ENCODE measurements around the gene HLA-DRB1.
"Not testable (repeated sequence)": the region's sequence is repeated elsewhere in the genome, so short reads cannot be mapped to it uniquely, and the experiment has no call there.

Gene HLA-DRB1

DNA sequence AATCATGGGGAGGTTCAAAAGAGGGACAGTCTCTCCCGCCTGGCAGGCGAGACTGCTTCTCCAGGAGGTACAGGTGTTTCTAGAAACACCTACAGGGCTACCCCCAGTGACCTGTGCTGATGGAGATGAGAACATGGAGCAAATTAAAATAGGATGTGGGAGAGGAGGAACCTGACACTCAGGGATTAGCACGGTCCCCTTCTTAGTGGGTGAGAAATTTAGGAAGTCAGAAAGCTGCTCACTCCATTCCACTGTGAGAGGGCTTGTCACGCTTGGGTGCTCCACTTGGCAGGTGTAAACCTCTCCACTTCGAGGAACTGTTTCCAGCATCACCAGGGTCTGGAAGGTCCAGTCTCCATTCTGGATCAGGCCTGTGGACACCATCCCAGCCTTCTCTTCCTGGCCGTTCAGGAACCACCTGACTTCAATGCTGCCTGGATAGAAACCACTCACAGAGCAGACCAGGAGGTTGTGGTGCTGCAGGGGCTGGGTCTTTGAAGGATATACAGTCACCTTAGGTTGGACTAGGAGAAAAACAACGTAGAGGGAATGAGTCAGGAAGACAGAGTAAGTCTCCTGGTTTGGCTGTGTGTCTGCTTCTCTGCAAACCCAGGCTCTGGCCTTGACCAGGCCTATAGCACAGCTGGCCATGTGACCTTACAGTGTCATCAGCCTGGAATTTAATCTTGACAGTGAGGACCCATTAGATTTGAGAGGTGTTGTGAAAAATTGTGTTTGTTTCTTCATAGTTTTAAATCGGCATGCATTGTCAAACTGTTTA is 8.1 kb downstream of the HLA-DRB1 start:
- H3K27me3 ChIP-seq (ENCODE audit: control insufficient read depth, insufficient read depth, low read length): peaks cover 15% of the 10 kb centered on the region
- no peaks in the 10 kb centered on the region for H3K36me3 ChIP-seq (ENCODE audit: control insufficient read depth, insufficient read depth, low read length)
- H3K9ac ChIP-seq (ENCODE audit: low read length): no peak overlapping the region
- no peaks in the 10 kb centered on the region for H3K9me3 ChIP-seq (ENCODE audit: control insufficient read depth, insufficient read depth, low read depth, low read length)
- H3K4me1 ChIP-seq (ENCODE audit: control insufficient read depth, insufficient read depth, low read length): no peaks in the 10 kb centered on the region
- H3K27ac ChIP-seq (ENCODE audit: low read depth, low read length): no peak overlapping the region
- H3K4me3 ChIP-seq (ENCODE audit: low read depth, low read length): no peak overlapping the region

DNA sequence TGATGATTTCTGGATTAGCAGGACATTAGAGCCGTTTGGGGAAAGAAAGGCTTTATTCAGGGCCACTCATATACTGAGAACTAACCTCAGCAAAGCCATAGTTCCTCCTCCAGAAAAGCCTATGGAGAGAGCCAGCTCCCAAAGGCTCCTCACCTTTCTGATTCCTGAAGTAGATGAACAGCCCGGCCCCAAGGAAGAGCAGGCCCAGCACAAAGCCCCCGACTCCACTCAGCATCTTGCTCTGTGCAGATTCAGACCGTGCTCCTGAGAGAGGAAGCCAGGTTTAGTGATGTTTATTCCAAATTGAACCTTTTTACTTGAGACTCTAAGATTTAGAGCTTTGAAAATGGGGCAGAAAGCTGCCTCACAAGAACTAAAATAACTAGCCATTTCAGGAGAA is 9.1 kb downstream of the HLA-DRB1 start:
- Histone ChIP-seq H3K9ac (ENCODE audit: low read length) (no peak overlapping the region), H3K36me3 (ENCODE audit: control insufficient read depth, insufficient read depth, low read length) (no peaks in the 10 kb centered on the region), H3K27ac (ENCODE audit: low read depth, low read length) (no peak overlapping the region), H3K4me1 (ENCODE audit: control insufficient read depth, insufficient read depth, low read length) (no peaks in the 10 kb centered on the region), H3K9me3 (ENCODE audit: control insufficient read depth, insufficient read depth, low read depth, low read length) (no peaks in the 10 kb centered on the region), H3K4me3 (ENCODE audit: low read depth, low read length) (no peak overlapping the region), H3K27me3 (ENCODE audit: control insufficient read depth, insufficient read depth, low read length) (peaks cover 15% of the 10 kb centered on the region)

DNA sequence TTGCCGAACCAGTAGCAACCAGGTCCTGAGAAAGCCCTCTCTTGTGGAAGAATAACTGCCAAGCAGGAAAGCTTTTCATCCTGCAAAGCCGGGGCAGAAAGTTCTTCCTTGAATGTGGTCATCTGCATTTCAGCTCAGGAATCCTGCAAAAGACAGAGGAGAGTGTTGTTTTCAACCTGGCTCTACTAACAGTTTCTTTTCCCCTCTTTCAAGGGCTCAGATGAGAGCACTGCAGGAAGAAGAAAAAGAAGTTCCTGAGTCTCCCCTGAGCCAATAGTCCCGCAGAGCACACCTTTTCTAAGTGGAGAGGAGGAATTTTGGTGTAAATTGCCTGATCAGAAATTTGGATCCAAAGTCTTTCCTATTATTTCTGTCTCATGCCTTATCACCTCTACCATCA is 10.7 kb downstream of the HLA-DRB1 start:
- Histone ChIP-seq H3K27me3 (ENCODE audit: control insufficient read depth, insufficient read depth, low read length) (peaks cover under 1% of the 10 kb centered on the region), H3K36me3 (ENCODE audit: control insufficient read depth, insufficient read depth, low read length) (no peaks in the 10 kb centered on the region), H3K4me3 (ENCODE audit: low read depth, low read length) (no peak overlapping the region), H3K4me1 (ENCODE audit: control insufficient read depth, insufficient read depth, low read length) (no peaks in the 10 kb centered on the region), H3K27ac (ENCODE audit: low read depth, low read length) (no peak overlapping the region), H3K9ac (ENCODE audit: low read length) (no peak overlapping the region), H3K9me3 (ENCODE audit: control insufficient read depth, insufficient read depth, low read depth, low read length) (no peaks in the 10 kb centered on the region)

DNA sequence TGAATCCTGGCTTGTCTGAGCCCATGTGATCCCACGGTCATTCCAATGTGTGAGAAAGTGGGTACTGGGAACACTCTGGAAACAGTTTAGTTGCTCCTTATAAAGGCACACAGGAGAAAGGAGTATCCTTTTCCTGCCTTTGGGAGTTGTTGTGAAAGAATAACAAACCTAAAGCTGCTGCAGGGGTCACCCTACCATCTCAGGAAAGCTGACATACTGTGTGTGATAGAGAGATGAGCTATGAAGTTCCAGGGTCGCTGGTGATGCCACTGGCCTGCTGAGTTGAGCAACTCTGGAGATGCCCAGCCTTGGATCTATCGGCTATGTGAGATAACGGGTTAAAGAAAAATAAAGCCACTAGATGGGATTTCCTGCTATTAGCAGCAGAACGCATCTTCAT is 12.2 kb downstream of the HLA-DRB1 start:
- H3K9me3 ChIP-seq (ENCODE audit: control insufficient read depth, insufficient read depth, low read depth, low read length); H3K27ac ChIP-seq (ENCODE audit: low read depth, low read length); H3K4me1 ChIP-seq (ENCODE audit: control insufficient read depth, insufficient read depth, low read length); H3K27me3 ChIP-seq (ENCODE audit: control insufficient read depth, insufficient read depth, low read length); H3K36me3 ChIP-seq (ENCODE audit: control insufficient read depth, insufficient read depth, low read length); H3K4me3 ChIP-seq (ENCODE audit: low read depth, low read length); H3K9ac ChIP-seq (ENCODE audit: low read length): not testable (repeated sequence)

DNA sequence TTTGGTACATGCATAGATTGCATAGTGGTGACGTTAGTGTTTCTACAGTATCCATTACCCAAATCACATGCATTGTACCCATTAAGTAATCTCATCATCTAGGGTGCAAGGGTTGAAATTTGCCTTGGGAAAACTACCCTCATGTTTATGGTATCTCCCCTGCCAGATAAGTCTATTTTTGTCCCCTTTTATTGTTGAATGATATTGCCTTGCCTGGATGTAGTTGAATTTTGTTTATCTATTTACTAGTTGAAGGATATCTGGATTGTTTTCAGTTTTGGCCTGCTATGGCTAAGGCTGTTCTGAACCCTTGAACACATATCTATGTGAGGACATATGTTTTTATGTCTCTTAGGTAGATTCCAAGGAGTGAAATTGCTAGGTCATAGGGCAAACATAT is 13.4 kb downstream of the HLA-DRB1 start:
- Histone ChIP-seq H3K4me1 (ENCODE audit: control insufficient read depth, insufficient read depth, low read length) (no peaks in the 10 kb centered on the region), H3K27me3 (ENCODE audit: control insufficient read depth, insufficient read depth, low read length) (no peaks in the 10 kb centered on the region), H3K9me3 (ENCODE audit: control insufficient read depth, insufficient read depth, low read depth, low read length) (no peaks in the 10 kb centered on the region), H3K4me3 (ENCODE audit: low read depth, low read length) (no peak overlapping the region), H3K36me3 (ENCODE audit: control insufficient read depth, insufficient read depth, low read length) (no peaks in the 10 kb centered on the region), H3K9ac (ENCODE audit: low read length) (no peak overlapping the region), H3K27ac (ENCODE audit: low read depth, low read length) (no peak overlapping the region)

DNA sequence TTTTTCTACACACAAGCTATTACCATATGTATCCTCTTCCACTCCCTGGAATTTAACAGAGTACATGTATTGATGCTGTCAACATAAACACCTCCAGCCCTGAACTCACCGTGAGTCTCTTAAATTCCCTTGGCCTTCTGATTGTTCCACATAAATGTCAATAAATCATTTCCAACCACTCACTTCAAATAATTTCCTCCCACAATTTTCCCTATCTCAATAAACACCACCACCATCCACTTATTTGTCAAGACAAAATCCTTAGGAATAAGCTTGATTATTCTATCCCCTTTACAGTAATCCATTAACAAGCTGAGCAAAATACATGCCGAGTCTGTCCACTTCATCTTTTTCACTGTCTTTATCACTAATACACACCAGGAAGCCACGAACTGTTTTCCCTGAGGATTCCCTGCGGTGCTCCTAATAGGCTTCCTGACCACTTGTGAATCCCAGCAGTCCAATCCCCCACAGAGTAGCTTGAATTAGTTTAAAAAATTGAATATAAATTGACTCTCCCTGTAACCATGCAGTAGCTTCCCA is 19.2 kb downstream of the HLA-DRB1 start:
- Histone ChIP-seq H3K27me3 (ENCODE audit: control insufficient read depth, insufficient read depth, low read length) (no peaks in the 10 kb centered on the region), H3K36me3 (ENCODE audit: control insufficient read depth, insufficient read depth, low read length) (no peaks in the 10 kb centered on the region), H3K9ac (ENCODE audit: low read length) (no peak overlapping the region)

DNA sequence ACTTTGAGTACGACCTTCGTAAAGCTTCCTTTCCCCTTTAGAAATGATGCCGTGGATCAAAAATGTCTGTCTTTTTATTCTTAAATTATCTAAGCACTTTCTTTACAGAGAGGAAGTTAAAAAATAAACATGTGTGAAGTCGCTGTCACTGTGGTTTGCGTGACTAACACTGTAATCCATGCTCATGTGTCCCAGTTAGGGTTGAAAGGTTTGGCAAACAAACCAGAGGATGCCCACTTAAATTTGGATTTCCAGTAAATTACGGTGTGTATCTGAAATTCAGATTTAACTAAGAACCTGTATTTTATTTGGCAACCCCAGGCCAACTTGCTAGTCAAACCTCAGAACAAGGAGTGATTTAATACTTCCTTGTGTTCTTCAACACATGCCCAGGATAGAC is 21.1 kb downstream of the HLA-DRB1 start:
- no peaks in the 10 kb centered on the region for H3K36me3 ChIP-seq (ENCODE audit: control insufficient read depth, insufficient read depth, low read length)
- H3K27me3 ChIP-seq (ENCODE audit: control insufficient read depth, insufficient read depth, low read length): no peaks in the 10 kb centered on the region
- H3K4me1 ChIP-seq (ENCODE audit: control insufficient read depth, insufficient read depth, low read length): 0 out of 2 replicates have a peak, but pooled peaks cover 3% of the 10 kb centered on the region
- no peak overlapping the region for H3K9ac ChIP-seq (ENCODE audit: low read length)
- no peak overlapping the region for H3K27ac ChIP-seq (ENCODE audit: low read depth, low read length)
- no peak overlapping the region for H3K4me3 ChIP-seq (ENCODE audit: low read depth, low read length)
- peaks cover 9% of the 10 kb centered on the region; the same call in 1 of the 2 replicates for H3K9me3 ChIP-seq (ENCODE audit: control insufficient read depth, insufficient read depth, low read depth, low read length)

More for the DNA sequence above, 19.2 kb downstream of the HLA-DRB1 start:
- Histone ChIP-seq H3K27ac (ENCODE audit: low read depth, low read length) (no peak overlapping the region), H3K4me1 (ENCODE audit: control insufficient read depth, insufficient read depth, low read length) (0 out of 2 replicates have a peak, but pooled peaks cover 3% of the 10 kb centered on the region), H3K4me3 (ENCODE audit: low read depth, low read length) (no peak overlapping the region), H3K9me3 (ENCODE audit: control insufficient read depth, insufficient read depth, low read depth, low read length) (peaks cover 8% of the 10 kb centered on the region; the same call in 1 of the 2 replicates)

DNA sequence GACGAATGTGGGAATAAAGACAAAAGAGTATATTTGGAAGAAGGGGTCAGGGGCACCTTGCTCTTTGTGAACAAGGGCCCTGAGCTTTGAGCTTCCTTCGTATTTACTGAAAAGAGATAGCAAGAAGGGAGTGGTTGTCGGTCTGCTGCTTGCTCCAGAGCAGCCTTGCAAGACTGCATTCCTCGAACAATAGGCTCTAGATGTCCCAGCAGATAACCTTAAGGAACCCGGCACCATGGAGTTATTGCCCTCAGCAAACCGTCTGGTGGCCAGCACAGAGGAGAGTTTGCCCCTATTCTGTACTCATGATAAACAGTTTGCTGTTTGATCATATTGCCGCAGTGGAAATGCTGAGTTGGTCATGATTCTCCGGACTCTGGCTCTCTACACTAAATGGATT is 22.7 kb downstream of the HLA-DRB1 start:
- Histone ChIP-seq H3K4me3 (ENCODE audit: low read depth, low read length) (no peak overlapping the region), H3K27ac (ENCODE audit: low read depth, low read length) (no peak overlapping the region), H3K27me3 (ENCODE audit: control insufficient read depth, insufficient read depth, low read length) (no peaks in the 10 kb centered on the region), H3K9ac (ENCODE audit: low read length) (no peak overlapping the region), H3K4me1 (ENCODE audit: control insufficient read depth, insufficient read depth, low read length) (0 out of 2 replicates have a peak, but pooled peaks cover 3% of the 10 kb centered on the region), H3K9me3 (ENCODE audit: control insufficient read depth, insufficient read depth, low read depth, low read length) (peaks cover 9% of the 10 kb centered on the region; the same call in 1 of the 2 replicates), H3K36me3 (ENCODE audit: control insufficient read depth, insufficient read depth, low read length) (no peaks in the 10 kb centered on the region)

DNA sequence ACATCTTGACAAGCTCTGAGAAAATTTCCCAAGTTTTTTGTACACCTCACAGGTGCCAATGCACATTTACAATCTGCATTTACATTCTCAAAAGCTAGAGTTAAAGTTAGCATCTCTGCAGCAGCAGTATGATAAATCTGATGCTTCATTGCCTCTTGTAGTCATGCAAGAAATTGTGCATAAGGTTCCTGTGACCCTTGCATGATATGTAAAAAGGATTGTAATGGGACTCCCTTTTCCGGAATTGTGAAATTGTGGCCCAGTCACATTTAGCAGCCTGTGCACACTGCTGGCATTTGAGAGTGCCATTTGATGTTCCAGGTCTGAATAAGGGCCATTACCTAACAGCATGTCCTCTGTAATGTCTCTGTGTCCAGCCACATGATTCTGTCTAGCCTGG is 24.1 kb downstream of the HLA-DRB1 start:
- no peak overlapping the region for H3K27ac ChIP-seq (ENCODE audit: low read depth, low read length)
- no peaks in the 10 kb centered on the region for H3K27me3 ChIP-seq (ENCODE audit: control insufficient read depth, insufficient read depth, low read length)
- no peaks in the 10 kb centered on the region for H3K36me3 ChIP-seq (ENCODE audit: control insufficient read depth, insufficient read depth, low read length)
- H3K9me3 ChIP-seq (ENCODE audit: control insufficient read depth, insufficient read depth, low read depth, low read length): peaks cover 9% of the 10 kb centered on the region; the same call in 1 of the 2 replicates
- 0 out of 2 replicates have a peak, but pooled peaks cover 2% of the 10 kb centered on the region for H3K4me1 ChIP-seq (ENCODE audit: control insufficient read depth, insufficient read depth, low read length)
- no peak overlapping the region for H3K4me3 ChIP-seq (ENCODE audit: low read depth, low read length)
- H3K9ac ChIP-seq (ENCODE audit: low read length): no peak overlapping the region

DNA sequence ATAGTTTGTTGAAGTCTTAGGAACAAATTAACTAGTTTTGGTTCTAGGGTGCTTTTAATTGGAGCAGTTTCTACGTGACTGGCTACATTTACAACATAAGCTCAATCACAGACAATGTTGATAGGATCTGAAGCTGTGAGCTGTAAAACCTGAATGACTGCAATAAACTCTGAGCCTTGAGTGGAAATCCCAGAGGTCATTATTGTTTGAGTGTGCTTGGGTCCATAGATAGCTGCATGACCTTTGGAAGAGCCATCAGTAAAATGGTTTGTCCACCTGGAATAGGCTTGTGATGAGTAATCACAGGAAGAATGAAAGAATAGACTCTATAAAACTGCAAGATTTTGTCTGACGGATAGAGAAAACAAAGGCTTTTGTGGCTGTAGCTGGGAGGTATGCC is 26.7 kb downstream of the HLA-DRB1 start:
- Histone ChIP-seq H3K27ac (ENCODE audit: low read depth, low read length) (no peak overlapping the region), H3K9me3 (ENCODE audit: control insufficient read depth, insufficient read depth, low read depth, low read length) (peaks cover 9% of the 10 kb centered on the region; the same call in 1 of the 2 replicates), H3K36me3 (ENCODE audit: control insufficient read depth, insufficient read depth, low read length) (no peaks in the 10 kb centered on the region), H3K4me3 (ENCODE audit: low read depth, low read length) (no peak overlapping the region), H3K27me3 (ENCODE audit: control insufficient read depth, insufficient read depth, low read length) (no peaks in the 10 kb centered on the region), H3K9ac (ENCODE audit: low read length) (no peak overlapping the region), H3K4me1 (ENCODE audit: control insufficient read depth, insufficient read depth, low read length) (no peaks in the 10 kb centered on the region)

DNA sequence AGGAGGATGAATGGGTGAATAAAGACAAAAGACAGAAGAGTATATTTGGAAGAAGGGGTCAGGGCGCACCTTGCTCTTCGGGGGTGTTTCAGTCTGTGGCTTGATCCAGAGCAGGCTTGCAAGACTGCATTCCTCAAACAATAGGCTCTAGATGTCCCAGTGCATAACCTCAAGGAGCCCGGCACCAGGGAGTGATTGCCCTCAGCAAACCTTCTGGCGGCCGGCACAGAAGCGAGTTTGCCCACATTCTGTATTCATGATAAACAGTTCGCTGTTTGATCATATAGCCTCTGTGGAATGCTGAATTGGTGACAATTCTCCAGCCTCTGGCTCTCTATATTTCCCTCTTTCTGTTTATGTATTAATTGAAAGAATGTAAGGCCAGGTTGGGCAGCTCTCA is 29.9 kb downstream of the HLA-DRB1 start:
- Histone ChIP-seq H3K9me3 (ENCODE audit: control insufficient read depth, insufficient read depth, low read depth, low read length) (no peaks in the 10 kb centered on the region), H3K36me3 (ENCODE audit: control insufficient read depth, insufficient read depth, low read length) (no peaks in the 10 kb centered on the region), H3K4me1 (ENCODE audit: control insufficient read depth, insufficient read depth, low read length) (no peaks in the 10 kb centered on the region), H3K4me3 (ENCODE audit: low read depth, low read length) (no peak overlapping the region), H3K27ac (ENCODE audit: low read depth, low read length) (no peak overlapping the region), H3K27me3 (ENCODE audit: control insufficient read depth, insufficient read depth, low read length) (no peaks in the 10 kb centered on the region), H3K9ac (ENCODE audit: low read length) (no peak overlapping the region)
